Neural cell (in vitro differentiated cells): Measurements from ENCODE around the gene NDE1. TPM values are rescaled to one million over a fixed set of nuclear protein-coding genes. Genes with fewer than 3 reads are reported as not detected.

Source experiments
- H2AFZ ChIP-seq: fragments of 200-600, 300-800 bp; sonication (generic), shearing (Covaris generic); 2 replicates; pipeline ENCODE4 v1.6.0; 2014; ENCODE audit warnings: low read depth, mild to moderate bottlenecking, antibody characterized with exemption, low read length, moderate library complexity
- H3F3A ChIP-seq: fragments of 200-600 bp; shearing (Covaris generic); 2 replicates; pipeline ENCODE4 v1.6.1; 2016; ENCODE audit warnings: mild to moderate bottlenecking, moderate library complexity, mixed read lengths, antibody characterized with exemption, low read length; ENCODE audit not compliant: insufficient read depth, poor library complexity, severe bottlenecking
- H3K27ac ChIP-seq: fragments of 200-600, 300-800 bp; sonication (generic), shearing (Covaris generic); 2 replicates; pipeline ENCODE4 v1.5.1; 2014; ENCODE audit warnings: mild to moderate bottlenecking, low read length, moderate library complexity
- H3K27me3 ChIP-seq: fragments of 300-800, 200-600 bp; sonication (generic), shearing (Covaris generic); 2 replicates; pipeline ENCODE4 v1.6.0; 2014; ENCODE audit warnings: mild to moderate bottlenecking, low read depth, low read length, moderate library complexity; ENCODE audit not compliant: insufficient read depth
- H3K36me3 ChIP-seq: fragments of 300-800, 200-600 bp; sonication (generic), shearing (Covaris generic); 2 replicates; pipeline ENCODE4 v1.5.1; 2014; ENCODE audit warnings: mild to moderate bottlenecking, antibody characterized with exemption, low read length, moderate library complexity; ENCODE audit not compliant: insufficient read depth
- H3K4me2 ChIP-seq: fragments of 300-800, 200-600 bp; sonication (generic), shearing (Covaris generic); 2 replicates; pipeline ENCODE4 v1.6.0; 2014; ENCODE audit warnings: mild to moderate bottlenecking, low read length
- H3K4me3 ChIP-seq: fragments of 300-800, 200-600 bp; sonication (generic), shearing (Covaris generic); 2 replicates; pipeline ENCODE4 v1.5.1; 2014; ENCODE audit warnings: mild to moderate bottlenecking, low read length, moderate library complexity
- H3K79me2 ChIP-seq: fragments of 200-600 bp; shearing (Covaris generic); replicated peaks from 2 replicates; pipeline ENCODE4 v1.6.0; 2014; ENCODE audit warnings: mild to moderate bottlenecking, low read length, moderate library complexity; ENCODE audit not compliant: insufficient read depth
- H3K9ac ChIP-seq: fragments of 300-800, 200-600 bp; sonication (generic), shearing (Covaris generic); 2 replicates; pipeline ENCODE4 v1.6.1; 2016; ENCODE audit warnings: mild to moderate bottlenecking, low read length, mixed read lengths
- H3K9me2 ChIP-seq: fragments of 200-600 bp; shearing (Covaris generic); 2 replicates; pipeline ENCODE4 v1.6.1; 2016; ENCODE audit warnings: mild to moderate bottlenecking, low read length, mixed read lengths; ENCODE audit not compliant: insufficient read depth
- H3K9me3 ChIP-seq: fragments of 200-600, 300-800 bp; sonication (generic), shearing (Covaris generic); 2 replicates; pipeline ENCODE4 v1.6.1; 2016; ENCODE audit warnings: mild to moderate bottlenecking, mixed run types, low read length, moderate library complexity, mixed read lengths
- H4K20me1 ChIP-seq: fragments of 200-600 bp; shearing (Covaris generic); 2 replicates; pipeline ENCODE4 v1.6.1; 2016; ENCODE audit warnings: mild to moderate bottlenecking, mixed run types; ENCODE audit not compliant: insufficient read depth
- CTCF ChIP-seq: fragments of 450-650 bp; IDR thresholded peaks from 2 replicates; pipeline ENCODE4 v1.5.1; 2014; ENCODE audit warnings: antibody characterized with exemption, mild to moderate bottlenecking, moderate library complexity; ENCODE audit not compliant: poor library complexity, severe bottlenecking
- EP300 ChIP-seq: fragments of 450-650 bp; conservative IDR thresholded peaks from 2 replicates; pipeline ENCODE4 v1.6.1; 2014; ENCODE audit warnings: antibody characterized with exemption, mild to moderate bottlenecking, moderate library complexity; ENCODE audit not compliant: poor library complexity, severe bottlenecking
- EZH2 ChIP-seq: fragments of 200-600, 300-800 bp; shearing (Covaris generic), sonication (generic); IDR thresholded peaks from 2 replicates; pipeline ENCODE4 v1.6.1; 2014; ENCODE audit warnings: antibody characterized with exemption, low read length, borderline replicate concordance, mild to moderate bottlenecking; ENCODE audit not compliant: insufficient read depth, poor library complexity, severe bottlenecking
- MXI1 ChIP-seq: fragments of 450-650 bp; conservative IDR thresholded peaks from 2 replicates; pipeline ENCODE4 v1.6.1; 2014; ENCODE audit warnings: antibody characterized with exemption, mild to moderate bottlenecking; ENCODE audit not compliant: poor library complexity, severe bottlenecking
- POLR2AphosphoS5 ChIP-seq: IDR thresholded peaks from 2 replicates; pipeline ENCODE4 v1.6.1; 2012
- RAD21 ChIP-seq: fragments of 450-650 bp; conservative IDR thresholded peaks from 2 replicates; pipeline ENCODE4 v1.6.1; 2014; ENCODE audit warnings: antibody characterized with exemption, mild to moderate bottlenecking, moderate library complexity
- REST ChIP-seq: IDR thresholded peaks from 2 replicates; pipeline ENCODE4 v1.6.1; 2012; ENCODE audit warnings: borderline replicate concordance
- SMC3 ChIP-seq: fragments of 450-650 bp; conservative IDR thresholded peaks from 2 replicates; pipeline ENCODE4 v1.6.1; 2014; ENCODE audit warnings: antibody characterized with exemption, mild to moderate bottlenecking, moderate library complexity; ENCODE audit not compliant: poor library complexity
- TAF1 ChIP-seq: IDR thresholded peaks from 2 replicates; pipeline ENCODE4 v1.6.1; 2012; ENCODE audit warnings: low read depth
- polyA plus RNA-seq: library from polyadenylated mRNA; depleted of rRNA; stranded (reverse); fragments of >200 nt; gene quantifications from 2 replicates; pipeline ENCODE4 v1.2.3, GENCODE V29; 2014

NDE1 gene
- polyA plus RNA-seq, 1 donor from 2014 or later: not detected

- H3K4me2 ChIP-seq: no peak overlapping the region
- no peaks in the 10 kb centered on the region for H4K20me1 ChIP-seq
- no peak for TF ChIP-seq POLR2AphosphoS5
- TF ChIP-seq EP300: no peak
- TF ChIP-seq REST: no peak
- no peak for TF ChIP-seq EZH2
- TF ChIP-seq SMC3: no peak
- no peak for TF ChIP-seq CTCF
- TF ChIP-seq MXI1: no peak
- TF ChIP-seq RAD21: no peak
- TF ChIP-seq TAF1: no peak
- no peak overlapping the region for H2AFZ ChIP-seq
- H3K27me3 ChIP-seq: no peaks in the 10 kb centered on the region
- no peak overlapping the region for H3K4me3 ChIP-seq
- H3K9me2 ChIP-seq: no peaks in the 10 kb centered on the region
- H3F3A ChIP-seq: no peaks in the 10 kb centered on the region
- H3K36me3 ChIP-seq: no peaks in the 10 kb centered on the region
- H3K9me3 ChIP-seq: no peaks in the 10 kb centered on the region
- no peak overlapping the region for H3K9ac ChIP-seq
- H3K27ac ChIP-seq: no peak overlapping the region
- H3K79me2 ChIP-seq: no peaks in the 10 kb centered on the region
Observed at GRCh38 chr16:15682105-15682570, 32.1 kb downstream of the NDE1 start.

- Histone ChIP-seq H3K9me2 (no peaks in the 10 kb centered on the region), H3K36me3 (no peaks in the 10 kb centered on the region), H3K27ac (no peak overlapping the region), H2AFZ (no peak overlapping the region), H4K20me1 (no peaks in the 10 kb centered on the region), H3K4me2 (no peak overlapping the region), H3K79me2 (no peaks in the 10 kb centered on the region), H3K4me3 (no peak overlapping the region), H3K9me3 (no peaks in the 10 kb centered on the region), H3K9ac (no peak overlapping the region), H3K27me3 (no peaks in the 10 kb centered on the region), H3F3A (no peaks in the 10 kb centered on the region)
- TF ChIP-seq RAD21: no peak
- no peak for TF ChIP-seq EZH2
- no peak for TF ChIP-seq MXI1
- no peak for TF ChIP-seq POLR2AphosphoS5
- TF ChIP-seq CTCF: no peak
- TF ChIP-seq SMC3: no peak
- no peak for TF ChIP-seq REST
- TF ChIP-seq TAF1: no peak
- no peak for TF ChIP-seq EP300
Observed at GRCh38 chr16:15686287-15686686, 36.2 kb downstream of the NDE1 start.
